ENCODE data around the gene KRTAP2-2. TPM values are rescaled to one million over a fixed set of nuclear protein-coding genes. Genes with fewer than 3 reads are reported as not detected.

The KRTAP2-2 gene
- not detected in 2 replicates for total RNA-seq

GRCh38 chr17:41055130-41055529 lies at the start of gene KRTAP2-2:
Gene KRTAP2-2 (minus strand): TSS chr17:41055230. CDS start chr17:41055211, 19 bp downstream.

GRCh38 chr17:41101586-41102259 lies 46.7 kb upstream of the KRTAP2-2 start, which contains the start of gene KRTAP4-16:
Gene KRTAP4-16 (minus strand): TSS chr17:41102209. CDS start chr17:41102209, 0 bp downstream.

GRCh38 chr17:41098042-41098441 lies 43.0 kb upstream of the KRTAP2-2 start, which contains the start of gene KRTAP4-8:
Gene KRTAP4-8 (minus strand): TSS chr17:41098142. CDS start chr17:41098084, 58 bp downstream.

GRCh38 chr17:41084100-41084856 lies 29.2 kb upstream of the KRTAP2-2 start, which contains the start of gene KRTAP4-7:
Gene KRTAP4-7 (plus strand): TSS chr17:41084150. CDS start chr17:41084207, 57 bp downstream.

GRCh38 chr17:41065829-41066624 lies 11.0 kb upstream of the KRTAP2-2 start, which contains the start of gene KRTAP2-4:
Gene KRTAP2-4 (minus strand): TSS chr17:41065879. CDS start chr17:41065845, 34 bp downstream.

GRCh38 chr17:41060052-41060604 lies 5.1 kb upstream of the KRTAP2-2 start, which contains the start of gene KRTAP2-3:
Gene KRTAP2-3 (minus strand): TSS chr17:41060114. CDS start chr17:41060050, 64 bp downstream.

GRCh38 chr17:41046735-41047465 lies 8.1 kb downstream of the KRTAP2-2 start, which contains the start of gene KRTAP2-1:
Gene KRTAP2-1 (minus strand): TSS chr17:41047316. CDS start chr17:41047267, 49 bp downstream.

GRCh38 chr17:41040783-41041571 lies 14.1 kb downstream of the KRTAP2-2 start, which contains the start of gene KRTAP1-1:
Gene KRTAP1-1 (minus strand): TSS chr17:41041450. CDS start chr17:41041397, 53 bp downstream.

GRCh38 chr17:41034346-41034935 lies 20.6 kb downstream of the KRTAP2-2 start, which contains the start of gene KRTAP1-3:
Gene KRTAP1-3 (minus strand): TSS chr17:41034874. CDS start chr17:41034821, 53 bp downstream.

GRCh38 chr17:41029633-41030245 lies 25.3 kb downstream of the KRTAP2-2 start, which contains the start of gene KRTAP1-4:
Gene KRTAP1-4 (minus strand): TSS chr17:41030195. CDS start chr17:41030078, 117 bp downstream.

GRCh38 chr17:41026715-41027471 lies 28.1 kb downstream of the KRTAP2-2 start, which contains the start of gene KRTAP1-5:
Gene KRTAP1-5 (minus strand): TSS chr17:41027208. CDS start chr17:41027155, 53 bp downstream.

GRCh38 chr17:41008811-41009210 lies 46.2 kb downstream of the KRTAP2-2 start, which contains the start of gene KRTAP3-1:
Gene KRTAP3-1 (minus strand): TSS chr17:41009128. CDS start chr17:41009074, 54 bp downstream.

Other genes with a start within 250 kb of the KRTAP2-2 start
- gene KRT10, start 232.6 kb downstream of the KRTAP2-2 start, total RNA-seq = 3.0 and 4.9 TPM in 2 replicates
- gene KRT12, start 188.0 kb downstream of the KRTAP2-2 start, total RNA-seq = not detected in 2 replicates
- gene KRT20, start 170.0 kb downstream of the KRTAP2-2 start, total RNA-seq = not detected in 2 replicates
- 1.1 TPM in 1 of 2 replicates, not detected in the other for gene KRT23, start 117.6 kb downstream of the KRTAP2-2 start, total RNA-seq
- not detected in 2 replicates for gene KRT39, start 88.3 kb downstream of the KRTAP2-2 start, total RNA-seq
- not detected in 2 replicates for gene KRT40, start 70.9 kb downstream of the KRTAP2-2 start, total RNA-seq
- not detected in 2 replicates for gene KRTAP3-3, start 61.1 kb downstream of the KRTAP2-2 start, total RNA-seq
- gene KRTAP3-2, start 55.3 kb downstream of the KRTAP2-2 start, total RNA-seq = 0.16 TPM in 1 of 2 replicates, not detected in the other
- gene KRTAP3-1, start 46.1 kb downstream of the KRTAP2-2 start, total RNA-seq = not detected in 2 replicates
- not detected in 2 replicates for gene KRTAP1-5, start 28.0 kb downstream of the KRTAP2-2 start, total RNA-seq
- not detected in 2 replicates for gene KRTAP1-4, start 25.0 kb downstream of the KRTAP2-2 start, total RNA-seq
- gene KRTAP1-3, start 20.4 kb downstream of the KRTAP2-2 start, total RNA-seq = not detected in 2 replicates
- not detected in 2 replicates for gene KRTAP1-1, start 13.8 kb downstream of the KRTAP2-2 start, total RNA-seq
- not detected in 2 replicates for gene KRTAP2-1, start 7.9 kb downstream of the KRTAP2-2 start, total RNA-seq
- gene KRTAP2-3, start 4.9 kb upstream of the KRTAP2-2 start, total RNA-seq = not detected in 2 replicates
- not detected in 2 replicates for gene KRTAP2-4, start 10.6 kb upstream of the KRTAP2-2 start, total RNA-seq
- not detected in 2 replicates for gene KRTAP4-7, start 28.9 kb upstream of the KRTAP2-2 start, total RNA-seq
- not detected in 2 replicates for gene KRTAP4-8, start 42.9 kb upstream of the KRTAP2-2 start, total RNA-seq
- not detected in 2 replicates for gene KRTAP4-16, start 47.0 kb upstream of the KRTAP2-2 start, total RNA-seq
- gene KRTAP4-9, start 50.2 kb upstream of the KRTAP2-2 start, total RNA-seq = not detected in 2 replicates
- gene KRTAP4-11, start 63.1 kb upstream of the KRTAP2-2 start, total RNA-seq = not detected in 2 replicates
- gene KRTAP4-12, start 69.0 kb upstream of the KRTAP2-2 start, total RNA-seq = not detected in 2 replicates
- gene KRTAP4-6, start 85.3 kb upstream of the KRTAP2-2 start, total RNA-seq = not detected in 2 replicates
- not detected in 2 replicates for gene KRTAP4-5, start 94.6 kb upstream of the KRTAP2-2 start, total RNA-seq
- not detected in 2 replicates for gene KRTAP4-4, start 105.5 kb upstream of the KRTAP2-2 start, total RNA-seq
- gene KRTAP4-3, start 113.0 kb upstream of the KRTAP2-2 start, total RNA-seq = not detected in 2 replicates
- gene KRTAP4-2, start 123.0 kb upstream of the KRTAP2-2 start, total RNA-seq = not detected in 2 replicates
- not detected in 2 replicates for gene KRTAP4-1, start 129.7 kb upstream of the KRTAP2-2 start, total RNA-seq
- not detected in 2 replicates for gene KRTAP9-1, start 134.7 kb upstream of the KRTAP2-2 start, total RNA-seq
- not detected in 2 replicates for gene KRTAP9-2, start 171.4 kb upstream of the KRTAP2-2 start, total RNA-seq
- not detected in 2 replicates for gene KRTAP9-3, start 177.2 kb upstream of the KRTAP2-2 start, total RNA-seq
- not detected in 2 replicates for gene KRTAP9-8, start 182.8 kb upstream of the KRTAP2-2 start, total RNA-seq
- not detected in 2 replicates for gene KRTAP9-4, start 194.5 kb upstream of the KRTAP2-2 start, total RNA-seq
- gene KRTAP9-9, start 200.2 kb upstream of the KRTAP2-2 start, total RNA-seq = not detected in 2 replicates
- gene KRTAP9-6, start 210.1 kb upstream of the KRTAP2-2 start, total RNA-seq = not detected in 2 replicates
- gene KRTAP9-7, start 220.5 kb upstream of the KRTAP2-2 start, total RNA-seq = not detected in 2 replicates
- not detected in 2 replicates for gene KRTAP29-1, start 247.6 kb upstream of the KRTAP2-2 start, total RNA-seq

Measured in bladder microvascular endothelial cell (primary cell).